HepG2 (cell line): ENCODE data around the gene PPP1R18. TPM values are rescaled to one million over a fixed set of nuclear protein-coding genes. Genes with fewer than 3 reads are reported as not detected.
A peak's percentile ranks its signal among the peaks of the same experiment; 100 is the strongest.

ENCODE experiments used
- ARID5B ChIP-seq: IDR thresholded peaks from 2 replicates; pipeline ENCODE4 v1.4.0; 2020; ENCODE audit warnings: mild to moderate bottlenecking, missing genetic modification reagents
- ATF5 ChIP-seq: sonication (generic); formaldehyde crosslinking; IDR thresholded peaks from 2 replicates; pipeline ENCODE4 v1.4.0; 2020; ENCODE audit warnings: mild to moderate bottlenecking, low read depth, missing genetic modification reagents
- BCLAF1 ChIP-seq: fragments of 450-650 bp; IDR thresholded peaks from 2 replicates; pipeline ENCODE4 v1.6.1; 2017; ENCODE audit warnings: mild to moderate bottlenecking
- CCDC6 ChIP-seq: sonication (generic); formaldehyde crosslinking; IDR thresholded peaks from 2 replicates; pipeline ENCODE4 v1.8.1; 2022; ENCODE audit warnings: mild to moderate bottlenecking, missing genetic modification reagents, moderate library complexity
- GATAD2A ChIP-seq: IDR thresholded peaks from 2 replicates; pipeline ENCODE4 v1.6.1; 2016
- HCFC1 ChIP-seq: fragments of 150-350 bp; IDR thresholded peaks from 2 replicates; pipeline ENCODE4 v1.6.1; 2014; ENCODE audit warnings: low read depth, low read length
- KAT8 ChIP-seq: IDR thresholded peaks from 2 replicates; pipeline ENCODE4 v1.6.1; 2016; ENCODE audit warnings: missing genetic modification reagents, missing compliant biosample characterization
- RNF2 ChIP-seq: fragments of 450-650 bp; conservative IDR thresholded peaks from 2 replicates; pipeline ENCODE4 v1.6.1; 2016; ENCODE audit warnings: low read depth
- TBL1XR1 ChIP-seq: fragments of 150-350 bp; IDR thresholded peaks from 2 replicates; pipeline ENCODE4 v1.6.1; 2014; ENCODE audit warnings: borderline replicate concordance, low read length; ENCODE audit not compliant: partially characterized antibody
- ZBTB8A ChIP-seq: sonication (generic); formaldehyde crosslinking; IDR thresholded peaks from 2 replicates; pipeline ENCODE4 v1.4.0; 2020; ENCODE audit warnings: mild to moderate bottlenecking, low read depth, missing genetic modification reagents, borderline replicate concordance
- ZNF282 ChIP-seq: fragments of 450-650 bp; IDR thresholded peaks from 2 replicates; pipeline ENCODE4 v1.6.1; 2018; ENCODE audit not compliant: partially characterized antibody
- ZNF331 ChIP-seq: sonication (generic); formaldehyde crosslinking; IDR thresholded peaks from 2 replicates; pipeline ENCODE4 v1.4.0; 2020; ENCODE audit warnings: missing genetic modification reagents
- ZNF770 ChIP-seq: sonication (generic); formaldehyde crosslinking; IDR thresholded peaks from 2 replicates; pipeline ENCODE4 v1.5.0; 2020; ENCODE audit warnings: mild to moderate bottlenecking, missing genetic modification reagents
- ZNF790 ChIP-seq: sonication (generic); formaldehyde crosslinking; IDR thresholded peaks from 2 replicates; pipeline ENCODE4 v1.8.0; 2022; ENCODE audit warnings: missing genetic modification reagents, mild to moderate bottlenecking, borderline replicate concordance
- ZSCAN25 ChIP-seq: sonication (generic); formaldehyde crosslinking; IDR thresholded peaks from 2 replicates; pipeline ENCODE4 v1.8.0; 2022; ENCODE audit warnings: mild to moderate bottlenecking, missing genetic modification reagents
- polyA plus RNA-seq, 8 experiments: library from polyadenylated mRNA; depleted of rRNA in 3 of 8; stranded (reverse) in 7 of 8; unstranded in 1 of 8; fragments of >200 nt; fragmentation: Illumina TruSeq in 4 of 8; extraction: Trizol in 4 of 8; gene quantifications; 2 replicates each; pipeline versions ENCODE4 v1.2.1 to v1.2.3, GENCODE V29; 2011 to 2016; ENCODE audit warnings: low read depth in 4 of 8, missing spikeins in 1 of 8, mixed read lengths in 1 of 8; ENCODE audit not compliant: insufficient read depth in 1 of 8
- total RNA-seq, 5 experiments: library from RNA; depleted of rRNA; stranded (reverse); fragments of >200 nt; fragmentation: Illumina TruSeq; extraction: Trizol; gene quantifications; 2 replicates each; pipeline ENCODE4 v1.2.3, GENCODE V29; 2016; ENCODE audit warnings: low read depth in 1 of 5
- TF ChIP-seq, protein P1 (sequence below): IDR thresholded peaks from 2 replicates; pipeline ENCODE4 v1.6.1; 2016; ENCODE audit warnings: low read depth, borderline replicate concordance
- TF ChIP-seq, protein P2 (sequence below): sonication (generic); formaldehyde crosslinking; IDR thresholded peaks from 2 replicates; pipeline ENCODE4 v1.4.0; 2020; ENCODE audit warnings: mild to moderate bottlenecking, missing genetic modification reagents

Gene PPP1R18
- total and polyA plus RNA-seq, 2 of the 13 experiments (the other 11 are each of a cell fraction or from before 2014, with no cell fraction given), result 4.9 to 9.2 TPM

GRCh38 chr6:30721198-30722024 lies 35.0 kb upstream of the PPP1R18 start (continued):
- peak; percentile 69; the same call in 1 of the 2 replicates for TF ChIP-seq ARID5B (CRISPR knock-in tag)
- TF ChIP-seq RNF2, result no peak
- TF ChIP-seq, protein P1, sequence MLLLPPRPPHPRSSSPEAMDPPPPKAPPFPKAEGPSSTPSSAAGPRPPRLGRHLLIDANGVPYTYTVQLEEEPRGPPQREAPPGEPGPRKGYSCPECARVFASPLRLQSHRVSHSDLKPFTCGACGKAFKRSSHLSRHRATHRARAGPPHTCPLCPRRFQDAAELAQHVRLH (CRISPR knock-in tag), result peak; percentile 51; the same call in 1 of the 2 replicates
- peak; percentile 28; the same call in 1 of the 2 replicates for TF ChIP-seq HCFC1
- no peak for TF ChIP-seq ZNF282
- TF ChIP-seq BCLAF1, result no peak
- TF ChIP-seq ZNF331 (CRISPR knock-in tag), result peak; percentile 57; the same call in 1 of the 2 replicates
- no peak for TF ChIP-seq ATF5
- TF ChIP-seq CCDC6 (CRISPR knock-in tag), result peak; percentile 84; the same call in 1 of the 2 replicates
- no peak for TF ChIP-seq ZNF790 (CRISPR knock-in tag)
- TF ChIP-seq, protein P2, sequence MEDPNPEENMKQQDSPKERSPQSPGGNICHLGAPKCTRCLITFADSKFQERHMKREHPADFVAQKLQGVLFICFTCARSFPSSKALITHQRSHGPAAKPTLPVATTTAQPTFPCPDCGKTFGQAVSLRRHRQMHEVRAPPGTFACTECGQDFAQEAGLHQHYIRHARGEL (CRISPR knock-in tag), result no peak; the same call in 1 of the 2 replicates
- no peak for TF ChIP-seq ZBTB8A (CRISPR knock-in tag)
- no peak for TF ChIP-seq ZNF770 (CRISPR knock-in tag)
- TF ChIP-seq GATAD2A (CRISPR knock-in tag), result peak; percentile 26; the same call in 1 of the 2 replicates
- TF ChIP-seq TBL1XR1, result no peak
- peak; percentile 66 for TF ChIP-seq KAT8 (CRISPR knock-in tag)
- no peak; the same call in 1 of the 2 replicates for TF ChIP-seq ZSCAN25 (CRISPR knock-in tag)
